Measurements from ENCODE around the gene TMEM203.
"Not testable (repeated sequence)": the region's sequence is repeated elsewhere in the genome, so short reads cannot be mapped to it uniquely, and the experiment has no call there.

TMEM203 gene

DNA sequence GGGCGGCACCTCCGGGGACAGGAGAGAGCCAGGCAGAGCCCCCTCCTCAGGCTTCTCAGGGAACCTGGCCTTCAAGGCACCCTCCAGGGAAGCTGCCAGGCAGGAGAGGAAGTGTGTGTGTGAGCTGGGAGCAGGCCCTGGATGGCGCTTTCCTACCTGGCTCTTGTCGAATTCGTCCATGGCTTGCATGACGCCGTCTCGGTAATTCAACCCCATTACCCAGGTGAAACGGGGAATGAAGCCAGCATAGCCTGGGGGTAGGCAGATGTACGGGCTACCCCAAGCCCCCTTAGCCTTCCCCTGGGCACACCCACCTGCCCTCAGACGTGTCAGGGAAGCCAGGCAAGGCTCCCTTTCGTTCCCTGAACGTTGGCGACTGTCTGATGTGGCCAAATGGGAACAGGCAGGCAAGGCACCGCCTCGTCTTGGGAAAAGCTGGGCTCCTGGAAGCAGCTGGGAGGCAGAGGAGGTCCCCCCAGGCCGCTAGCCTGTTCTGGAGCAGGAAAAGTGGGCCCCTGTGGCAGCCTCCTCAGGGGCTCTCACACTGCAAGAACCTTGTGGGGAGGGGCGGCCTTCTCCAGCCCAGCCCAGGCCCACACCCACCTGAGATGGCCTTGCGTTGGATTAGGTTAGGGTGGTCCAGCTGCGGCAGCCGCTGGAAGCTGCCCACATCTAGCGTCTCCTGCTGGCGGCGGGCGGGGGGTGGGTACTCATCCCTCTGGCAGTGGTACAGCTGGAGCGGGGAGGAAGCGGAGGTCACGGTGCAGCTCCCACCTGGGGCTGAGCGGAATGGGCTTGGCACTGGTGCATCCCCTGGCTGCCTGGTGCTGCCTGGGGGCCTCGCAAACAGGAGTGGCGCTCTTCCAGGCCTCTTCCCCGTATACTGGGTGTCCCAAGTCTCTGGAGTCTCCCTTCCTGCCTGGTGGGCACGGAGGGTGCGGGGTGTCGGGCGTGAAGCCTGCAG lies 39.3 kb upstream of the TMEM203 start:
- H3K4me1 Mint-ChIP-seq, result peaks cover 32% of the 10 kb centered on the region
- no peak overlapping the region for H3K4me3 Mint-ChIP-seq
- H3K27ac Mint-ChIP-seq, result peak overlapping the region; percentile 19 to 93
- peak in 1 of 2 donors; percentile 24 for DNase-seq
- ATAC-seq, result no peak
- no peaks in the 10 kb centered on the region for H3K27me3 Mint-ChIP-seq
- no peaks in the 10 kb centered on the region for H3K9me3 Mint-ChIP-seq

DNA sequence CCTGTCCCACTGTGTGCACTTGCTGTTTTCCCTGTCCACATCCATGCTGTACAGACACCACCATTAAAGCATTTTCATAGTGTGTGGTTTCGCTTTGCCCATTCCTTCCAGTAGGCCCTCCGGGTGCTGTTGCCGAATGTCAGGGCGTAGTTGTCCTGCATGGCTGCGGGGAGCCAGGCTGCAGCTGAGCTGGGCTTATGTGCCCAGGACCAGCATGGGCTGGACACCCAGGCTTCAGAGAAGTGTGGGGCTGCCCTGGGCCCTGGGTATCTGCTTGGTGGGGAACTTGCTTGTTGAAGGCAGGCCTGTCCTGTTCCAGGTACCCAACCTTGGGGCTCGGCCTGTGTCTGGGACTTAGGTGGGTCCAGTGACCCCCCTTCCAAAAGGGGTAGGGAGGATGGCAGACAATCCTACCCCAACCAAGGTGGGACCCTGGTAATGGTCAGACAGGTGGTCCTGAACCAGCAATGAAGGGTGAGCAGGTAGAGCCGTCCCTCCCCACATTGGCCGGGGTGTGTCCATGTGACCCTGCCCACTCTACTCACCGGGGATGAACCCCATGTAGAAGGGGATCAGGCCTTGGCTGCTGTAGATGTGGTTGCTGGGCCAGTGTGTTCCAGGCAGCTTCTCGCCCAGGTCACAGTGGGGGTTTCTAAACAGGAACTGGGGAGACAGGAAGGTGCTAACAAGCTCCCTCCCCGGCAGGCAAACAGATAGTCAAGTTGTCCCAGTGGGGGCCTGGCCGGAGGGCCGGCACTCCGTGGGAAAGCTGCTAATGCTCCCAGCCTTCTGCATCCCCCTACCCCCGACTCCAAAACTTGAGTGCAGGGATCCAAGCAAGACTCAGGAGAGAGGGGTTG lies 38.4 kb upstream of the TMEM203 start:
- ATAC-seq (no peak), DNase-seq (no peak)
- peaks cover 41% of the 10 kb centered on the region for H3K4me1 Mint-ChIP-seq
- H3K27me3 Mint-ChIP-seq, result no peaks in the 10 kb centered on the region
- peak overlapping the region; percentile 19 to 94 for H3K27ac Mint-ChIP-seq
- peak overlapping the region in 1 of 2 donors; percentile 39 for H3K4me3 Mint-ChIP-seq
- no peaks in the 10 kb centered on the region for H3K9me3 Mint-ChIP-seq

DNA sequence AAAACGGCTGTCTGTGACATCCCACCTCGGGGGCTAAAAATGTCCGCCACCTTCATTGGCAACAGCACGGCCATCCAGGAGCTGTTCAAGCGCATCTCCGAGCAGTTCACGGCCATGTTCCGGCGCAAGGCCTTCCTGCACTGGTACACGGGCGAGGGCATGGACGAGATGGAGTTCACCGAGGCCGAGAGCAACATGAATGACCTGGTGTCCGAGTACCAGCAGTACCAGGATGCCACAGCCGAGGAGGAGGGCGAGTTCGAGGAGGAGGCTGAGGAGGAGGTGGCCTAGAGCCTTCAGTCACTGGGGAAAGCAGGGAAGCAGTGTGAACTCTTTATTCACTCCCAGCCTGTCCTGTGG lies 37.8 kb upstream of the TMEM203 start:
- H3K27ac Mint-ChIP-seq, result peak overlapping the region in 1 of 2 donors; percentile 94
- H3K9me3 Mint-ChIP-seq, result not testable (repeated sequence)

DNA sequence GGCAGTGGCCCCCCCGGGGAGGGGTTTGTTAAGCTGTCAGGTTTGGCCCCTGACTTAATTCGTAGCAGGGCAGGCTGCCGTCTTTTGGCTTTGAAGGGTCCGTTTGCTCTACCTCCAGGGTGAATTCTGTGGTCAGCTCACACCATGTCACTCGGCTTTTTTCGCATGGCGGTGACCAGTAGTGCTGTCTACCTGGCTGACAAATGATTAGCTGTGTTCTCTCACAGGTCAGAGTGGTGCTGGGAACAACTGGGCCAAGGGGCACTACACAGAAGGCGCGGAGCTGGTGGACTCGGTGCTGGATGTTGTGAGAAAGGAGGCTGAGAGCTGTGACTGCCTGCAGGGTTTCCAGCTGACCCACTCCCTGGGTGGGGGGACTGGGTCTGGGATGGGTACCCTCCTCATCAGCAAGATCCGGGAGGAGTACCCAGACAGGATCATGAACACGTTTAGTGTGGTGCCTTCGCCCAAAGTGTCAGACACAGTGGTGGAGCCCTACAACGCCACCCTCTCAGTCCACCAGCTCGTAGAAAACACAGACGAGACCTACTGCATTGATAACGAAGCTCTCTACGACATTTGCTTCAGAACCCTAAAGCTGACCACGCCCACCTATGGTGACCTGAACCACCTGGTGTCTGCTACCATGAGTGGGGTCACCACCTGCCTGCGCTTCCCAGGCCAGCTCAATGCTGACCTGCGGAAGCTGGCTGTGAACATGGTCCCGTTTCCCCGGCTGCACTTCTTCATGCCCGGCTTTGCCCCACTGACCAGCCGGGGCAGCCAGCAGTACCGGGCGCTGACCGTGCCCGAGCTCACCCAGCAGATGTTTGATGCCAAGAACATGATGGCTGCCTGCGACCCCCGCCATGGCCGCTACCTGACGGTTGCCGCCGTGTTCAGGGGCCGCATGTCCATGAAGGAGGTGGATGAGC lies 37.1 kb upstream of the TMEM203 start:
- H3K27me3 Mint-ChIP-seq, result no peaks in the 10 kb centered on the region
- no peak for ATAC-seq
- peak overlapping the region; percentile 81 to 82 for H3K4me3 Mint-ChIP-seq
- no peaks in the 10 kb centered on the region for H3K9me3 Mint-ChIP-seq
- DNase-seq, result no peak
- peak overlapping the region; percentile 78 to 94 for H3K27ac Mint-ChIP-seq
- peaks cover 54% of the 10 kb centered on the region for H3K4me1 Mint-ChIP-seq

More for the DNA sequence above, 37.8 kb upstream of the TMEM203 start:
- Mint-ChIP-seq H3K4me3 (peak overlapping the region in 1 of 2 donors; percentile 81), H3K4me1 (peaks cover 47% of the 10 kb centered on the region)
- ATAC-seq, H3K27me3 Mint-ChIP-seq, DNase-seq: not testable (repeated sequence)

DNA sequence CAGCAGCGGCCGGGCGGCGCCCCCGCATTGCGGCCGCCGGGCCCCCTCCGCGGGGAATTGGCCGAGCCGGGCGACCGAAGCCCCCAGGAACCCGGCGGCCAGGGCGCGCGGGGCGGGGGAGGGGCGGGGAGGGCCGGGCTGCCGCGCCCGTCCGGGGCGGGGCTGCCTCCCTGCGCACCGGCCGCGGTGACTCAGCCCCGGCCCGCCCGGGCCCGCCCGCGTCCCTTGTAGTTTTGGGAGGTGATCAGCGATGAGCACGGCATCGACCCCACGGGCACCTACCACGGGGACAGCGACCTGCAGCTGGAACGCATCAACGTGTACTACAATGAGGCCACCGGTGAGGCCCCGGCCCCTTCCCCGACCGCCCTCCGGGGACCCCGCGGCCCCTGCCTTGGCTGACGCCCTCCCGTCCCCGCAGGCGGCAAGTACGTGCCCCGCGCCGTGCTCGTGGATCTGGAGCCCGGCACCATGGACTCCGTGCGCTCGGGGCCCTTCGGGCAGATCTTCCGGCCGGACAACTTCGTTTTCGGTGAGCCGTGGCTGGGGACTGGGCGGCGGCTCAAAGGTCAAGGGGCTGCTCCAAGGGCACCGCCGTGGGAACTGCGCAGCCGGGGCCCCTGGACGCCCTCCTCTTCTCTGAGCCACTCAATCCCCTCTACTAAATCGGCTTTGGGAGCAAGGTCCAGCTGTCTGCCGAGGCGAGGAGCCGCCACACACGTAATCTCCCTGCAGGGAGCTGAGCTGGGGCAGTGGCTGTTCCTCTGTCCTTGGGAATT lies 36.2 kb upstream of the TMEM203 start:
- H3K4me1 Mint-ChIP-seq, result peaks cover 63% of the 10 kb centered on the region
- ATAC-seq, result peak; percentile 30

DNA sequence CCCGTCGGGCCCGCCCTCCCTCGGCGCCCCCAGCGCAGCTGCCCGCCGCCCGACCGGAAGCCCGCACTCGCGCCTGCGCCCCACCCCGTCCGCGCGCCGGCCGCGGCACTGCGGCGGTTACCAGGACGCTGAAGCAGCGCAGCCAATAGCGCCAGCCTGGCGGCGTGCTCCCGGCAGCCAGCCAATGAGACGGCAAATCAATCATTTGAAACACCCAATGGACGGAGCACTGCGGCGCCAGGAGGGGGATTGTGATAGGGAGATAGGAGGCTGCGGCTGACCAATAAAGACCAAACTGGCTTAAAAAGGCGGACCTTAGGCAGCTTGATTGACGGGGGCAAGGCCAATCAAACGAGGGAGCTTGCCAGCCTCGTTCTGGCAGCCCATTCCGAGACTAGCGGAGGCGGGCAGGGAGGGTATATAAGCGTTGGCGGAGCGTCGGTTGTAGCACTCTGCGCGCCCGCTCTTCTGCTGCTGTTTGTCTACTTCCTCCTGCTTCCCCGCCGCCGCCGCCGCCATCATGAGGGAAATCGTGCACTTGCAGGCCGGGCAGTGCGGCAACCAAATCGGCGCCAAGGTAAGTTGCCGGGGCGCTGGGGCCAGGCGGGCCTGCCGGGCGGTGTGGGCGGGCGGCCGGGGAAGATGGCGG lies 35.5 kb upstream of the TMEM203 start, which contains the start of gene TUBB4B:
TUBB4B (plus strand) TSS at position 447 of the 649 bp plus-strand sequence; CDS start at position 521, 74 bp downstream.
- peaks cover 69% of the 10 kb centered on the region for H3K4me1 Mint-ChIP-seq
- no peaks in the 10 kb centered on the region for H3K27me3 Mint-ChIP-seq
- H3K27ac Mint-ChIP-seq, result peak within 1 kb of the TSS; percentile 97 to 100
- no peaks in the 10 kb centered on the region for H3K9me3 Mint-ChIP-seq
- peak within 1 kb of the TSS; percentile 91 to 96 for H3K4me3 Mint-ChIP-seq
- peak; percentile 81 for ATAC-seq
- peak; percentile 98 to 99 for DNase-seq

More for the DNA sequence above, 36.2 kb upstream of the TMEM203 start:
- Mint-ChIP-seq H3K9me3 (no peaks in the 10 kb centered on the region), H3K27me3 (no peaks in the 10 kb centered on the region), H3K4me3 (peak overlapping the region; percentile 91 to 96), H3K27ac (peak overlapping the region in 1 of 2 donors; percentile 94)
- DNase-seq, result peak; percentile 60 to 66

DNA sequence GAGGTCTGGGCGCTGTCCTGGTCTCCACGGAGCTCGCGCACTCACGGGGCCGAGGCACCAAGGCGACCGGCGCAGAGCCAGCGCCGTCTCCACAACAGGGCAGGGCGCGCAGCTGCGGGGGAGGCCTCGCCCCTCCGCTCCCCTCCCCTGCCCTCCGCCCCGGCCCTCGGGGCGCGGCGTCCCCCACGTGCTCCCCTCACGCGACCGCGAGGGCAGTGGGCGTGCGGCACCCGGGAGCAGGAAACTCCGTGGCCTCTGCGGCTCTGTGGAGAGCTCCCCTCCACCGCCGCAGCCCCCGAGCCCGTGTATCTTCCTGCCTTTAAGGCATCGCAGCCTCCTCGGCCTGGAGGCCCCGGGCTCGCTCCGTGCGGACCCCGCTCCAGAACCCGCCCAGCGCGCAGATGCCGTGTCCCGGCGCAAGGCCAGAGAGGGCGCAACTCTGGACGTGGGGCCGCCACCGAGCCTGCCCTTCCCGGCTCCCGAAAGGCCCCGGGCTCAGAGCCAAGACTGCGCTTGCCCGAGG lies 34.9 kb upstream of the TMEM203 start:
- DNase-seq, result peak in 1 of 2 donors; percentile 80

DNA sequence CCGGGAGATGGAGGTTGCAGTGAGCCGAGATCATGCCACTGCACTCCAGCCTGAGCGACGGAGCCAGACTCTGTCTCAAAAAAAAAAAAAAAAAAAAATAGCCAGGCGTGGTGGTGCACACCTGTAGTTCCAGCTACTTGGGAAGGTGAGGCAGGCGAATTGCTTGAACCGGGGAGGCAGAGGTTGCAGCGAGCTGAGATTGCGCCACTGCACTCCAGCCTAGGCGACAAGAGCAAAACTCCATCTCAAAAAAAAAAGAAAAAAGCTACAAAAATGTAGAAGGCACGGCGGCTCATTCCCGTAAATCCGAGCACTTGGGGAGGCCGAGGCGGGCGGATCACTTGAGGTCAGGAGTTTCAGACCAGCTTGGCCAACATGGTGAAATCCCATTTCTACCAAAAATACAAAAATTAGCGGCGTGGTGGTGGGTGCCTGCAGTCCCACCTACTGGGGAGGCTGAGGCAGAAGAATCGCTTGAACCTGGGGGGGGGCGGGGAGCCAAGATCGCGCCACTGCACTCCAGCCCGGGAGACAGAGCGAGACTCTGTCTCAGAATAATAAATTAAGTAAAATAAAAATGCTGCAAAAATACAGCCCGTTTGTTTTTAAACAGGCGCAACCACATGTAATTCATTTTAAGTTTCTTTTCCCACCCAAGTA lies 34.2 kb upstream of the TMEM203 start:
- not testable (repeated sequence) for H3K9me3 Mint-ChIP-seq, ATAC-seq, H3K27me3 Mint-ChIP-seq, DNase-seq
- Mint-ChIP-seq H3K4me3 (peak overlapping the region; percentile 77 to 83), H3K4me1 (peaks cover 78% of the 10 kb centered on the region), H3K27ac (peak overlapping the region; percentile 34 to 69)

More for the DNA sequence above, 34.9 kb upstream of the TMEM203 start:
- no peak overlapping the region for H3K27ac Mint-ChIP-seq
- H3K4me1 Mint-ChIP-seq, result peaks cover 71% of the 10 kb centered on the region
- peak overlapping the region; percentile 83 to 96 for H3K4me3 Mint-ChIP-seq
- no peaks in the 10 kb centered on the region for H3K9me3 Mint-ChIP-seq
- peaks cover 3% of the 10 kb centered on the region for H3K27me3 Mint-ChIP-seq
- ATAC-seq, result peak; percentile 42

DNA sequence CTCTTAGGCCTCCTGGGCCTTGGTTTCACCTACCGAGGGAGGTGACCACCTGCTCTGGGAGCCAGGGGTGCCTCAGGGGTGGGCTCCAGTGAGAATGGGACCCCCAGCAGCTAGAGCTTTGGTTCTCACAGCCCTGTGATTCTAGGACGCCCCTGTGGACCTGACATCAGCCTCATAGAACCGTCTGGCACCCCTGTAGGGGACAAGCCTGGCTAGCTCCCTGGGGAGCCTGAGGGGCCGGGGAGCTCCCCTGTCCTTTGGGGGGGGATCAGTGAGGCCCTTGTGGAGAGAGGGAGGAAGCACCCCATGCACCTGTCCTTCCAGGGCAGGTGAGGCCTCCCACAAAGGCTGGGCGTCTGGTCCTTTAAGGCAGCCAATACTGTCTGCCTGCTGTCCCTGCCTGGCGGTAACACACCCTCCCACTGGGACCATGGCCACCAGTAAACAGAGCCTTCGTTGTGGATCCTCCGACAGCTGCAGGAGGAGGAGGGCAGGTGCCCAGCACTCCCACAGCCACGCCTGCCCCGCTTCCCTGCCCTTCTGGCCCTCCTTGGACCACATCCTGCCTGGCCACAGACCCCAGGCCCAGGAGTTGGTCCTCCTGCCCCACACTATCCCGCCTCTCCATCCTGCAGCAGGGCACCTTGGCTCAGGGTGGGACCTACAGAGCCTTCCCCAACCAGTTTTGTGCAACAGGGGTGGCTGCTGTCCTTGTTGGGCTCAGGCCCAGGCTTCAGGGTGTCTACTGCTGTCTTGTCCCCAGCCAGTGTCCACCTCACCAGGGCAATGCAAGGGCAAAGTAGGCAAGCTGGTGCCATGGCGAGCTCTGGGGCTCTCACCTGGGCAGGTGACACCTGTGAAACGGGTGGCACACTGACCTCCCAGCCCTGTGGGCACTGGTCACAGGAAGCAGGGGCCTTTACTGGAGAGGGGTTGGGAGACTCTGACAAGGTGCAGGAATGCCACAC lies 32.6 kb upstream of the TMEM203 start:
- H3K4me3 Mint-ChIP-seq, result peak overlapping the region; percentile 15 to 18

DNA sequence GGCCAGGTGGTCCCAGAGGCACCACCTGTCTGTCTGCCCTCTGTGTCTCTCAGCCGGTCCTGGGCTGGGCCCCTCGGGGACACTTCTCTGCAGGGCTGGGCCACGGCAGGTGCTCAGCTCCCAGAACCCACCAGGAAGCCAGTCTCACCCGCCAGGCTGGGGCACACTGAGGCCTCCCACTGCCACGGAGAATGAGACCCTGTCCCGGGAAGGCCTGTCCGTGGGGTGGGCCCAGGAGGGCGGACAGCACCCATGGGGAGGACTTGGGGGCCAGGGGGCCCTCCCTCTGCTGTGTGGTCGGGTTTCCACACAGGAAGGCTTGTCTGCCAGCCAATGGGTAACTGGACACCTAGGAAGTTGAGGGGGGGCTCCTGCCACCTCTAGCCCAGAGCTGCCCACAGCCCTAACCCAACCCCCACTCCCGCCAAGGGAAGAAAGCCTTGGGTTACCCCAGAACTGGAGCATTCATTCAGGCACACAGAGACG lies 31.5 kb upstream of the TMEM203 start:
- no peak overlapping the region for H3K27ac Mint-ChIP-seq

More for the DNA sequence above, 32.6 kb upstream of the TMEM203 start:
- Mint-ChIP-seq H3K9me3 (no peaks in the 10 kb centered on the region), H3K27me3 (peaks cover 16% of the 10 kb centered on the region), H3K27ac (no peak overlapping the region), H3K4me1 (peaks cover 64% of the 10 kb centered on the region)
- no peak for DNase-seq
- no peak for ATAC-seq

DNA sequence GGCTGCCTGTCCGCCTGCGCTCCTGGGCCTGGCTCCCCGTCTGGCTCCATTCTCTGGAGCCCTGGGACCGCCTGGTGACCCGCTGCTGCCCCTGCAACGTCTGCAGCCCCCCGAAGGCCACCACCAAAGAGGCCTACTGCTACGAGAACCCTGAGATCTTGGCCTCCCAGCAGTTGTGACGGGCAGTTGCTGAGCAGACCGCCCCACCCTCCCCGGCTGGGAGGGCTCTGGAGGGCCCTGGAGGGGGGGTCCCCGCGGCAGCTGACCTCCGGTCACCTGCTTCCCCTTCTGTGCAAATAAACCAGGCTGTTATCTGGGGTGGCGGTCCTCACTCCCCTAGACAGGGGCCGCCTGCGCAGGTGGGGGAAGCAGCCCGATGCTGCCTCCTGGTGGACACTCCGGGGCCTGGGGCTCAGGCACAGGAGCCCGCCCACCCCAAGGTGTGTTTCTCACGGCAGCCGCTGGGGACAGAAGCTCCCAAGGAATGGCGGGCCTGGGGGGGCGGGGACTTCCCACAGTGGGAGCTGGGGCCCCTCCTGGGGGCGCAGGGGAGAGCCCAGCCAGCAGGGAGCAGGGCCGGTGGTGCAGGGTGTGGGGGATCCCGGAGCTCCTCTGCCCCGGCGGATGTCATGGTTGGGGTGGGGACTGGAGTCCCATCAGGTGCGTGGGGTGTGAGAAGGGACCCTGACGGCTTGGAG lies 30.9 kb upstream of the TMEM203 start:
- H3K27ac Mint-ChIP-seq, result no peak overlapping the region
- peaks cover 28% of the 10 kb centered on the region for H3K27me3 Mint-ChIP-seq
- peak overlapping the region; percentile 46 to 59 for H3K4me3 Mint-ChIP-seq
- H3K9me3 Mint-ChIP-seq, result no peaks in the 10 kb centered on the region
- H3K4me1 Mint-ChIP-seq, result peaks cover 52% of the 10 kb centered on the region
- ATAC-seq (peak; percentile 43), DNase-seq (peak; percentile 90 to 91)

More for the DNA sequence above, 31.5 kb upstream of the TMEM203 start:
- Mint-ChIP-seq H3K27me3 (peaks cover 22% of the 10 kb centered on the region), H3K4me1 (peaks cover 53% of the 10 kb centered on the region), H3K9me3 (no peaks in the 10 kb centered on the region), H3K4me3 (peak overlapping the region; percentile 46 to 59)
- ATAC-seq (no peak), DNase-seq (no peak)
